Activated CD8-positive, alpha-beta T cell treated with anti-CD3 and anti-CD28 coated beads for 36 hours (primary cell): Measurements from ENCODE around the gene FAM193A. TPM values are rescaled to one million over a fixed set of nuclear protein-coding genes. Genes with fewer than 3 reads are reported as not detected.

ENCODE experiments used
- ATAC-seq: fragments of 200-7000 bp; cut with Tn5 transposase; one replicate; pipeline ENCODE4 v1.10.0; 2021; ENCODE audit warnings: mild to moderate bottlenecking, moderate library complexity
- CTCF ChIA-PET: fragments of 350-600 bp; sonication (Branson Sonifier 250); formaldehyde crosslinking; loops from one replicate; lab custom pipeline; 2021; ENCODE audit warnings: antibody characterized with exemption; lab: Charles Lee
- POLR2A ChIA-PET: fragments of 350-600 bp; sonication (Branson Sonifier 250); formaldehyde crosslinking; loops from one replicate; lab custom pipeline; 2021; ENCODE audit warnings: antibody characterized with exemption; lab: Charles Lee
- DNase-seq: peaks from one replicate; pipeline ENCODE4 v3.0.0-alpha.2; 2020
- H3K27ac Mint-ChIP-seq: one replicate; pipeline ENCODE4 v1.8.0; 2021; ENCODE audit warnings: mild to moderate bottlenecking, mixed read lengths
- H3K27me3 Mint-ChIP-seq: one replicate; pipeline ENCODE4 v1.8.0; 2021; ENCODE audit warnings: mixed read lengths
- H3K36me3 Mint-ChIP-seq: one replicate; pipeline ENCODE4 v1.8.0; 2021; ENCODE audit warnings: low read depth, mixed read lengths
- H3K4me1 Mint-ChIP-seq: one replicate; pipeline ENCODE4 v1.8.0; 2021; ENCODE audit warnings: low read depth, mixed read lengths
- H3K4me3 Mint-ChIP-seq: one replicate; pipeline ENCODE4 v1.8.0; 2021; ENCODE audit warnings: mild to moderate bottlenecking, moderate library complexity, mixed read lengths
- H3K9me3 Mint-ChIP-seq: one replicate; pipeline ENCODE4 v1.8.0; 2021; ENCODE audit warnings: mixed read lengths
- intact Hi-C: fragments of 100-400 bp; cut with micrococcal nuclease; formaldehyde crosslinking; loops from one replicate; pipeline ENCODE4 v1.10.0; 2022
- total RNA-seq, 2 experiments: library from RNA; stranded (reverse); gene quantifications; one replicate each; pipeline ENCODE4 v1.2.3, GENCODE V29; 2021
- TF ChIP-seq, protein P1 (sequence below): fragments of 200-600 bp; IDR thresholded peaks from one replicate; pipeline ENCODE4 v1.8.0; 2022; ENCODE audit warnings: antibody characterized with exemption, mild to moderate bottlenecking

FAM193A gene
- total RNA-seq, 2 experiments from 2014 or later, result 22.4 to 22.9 TPM

DNA sequence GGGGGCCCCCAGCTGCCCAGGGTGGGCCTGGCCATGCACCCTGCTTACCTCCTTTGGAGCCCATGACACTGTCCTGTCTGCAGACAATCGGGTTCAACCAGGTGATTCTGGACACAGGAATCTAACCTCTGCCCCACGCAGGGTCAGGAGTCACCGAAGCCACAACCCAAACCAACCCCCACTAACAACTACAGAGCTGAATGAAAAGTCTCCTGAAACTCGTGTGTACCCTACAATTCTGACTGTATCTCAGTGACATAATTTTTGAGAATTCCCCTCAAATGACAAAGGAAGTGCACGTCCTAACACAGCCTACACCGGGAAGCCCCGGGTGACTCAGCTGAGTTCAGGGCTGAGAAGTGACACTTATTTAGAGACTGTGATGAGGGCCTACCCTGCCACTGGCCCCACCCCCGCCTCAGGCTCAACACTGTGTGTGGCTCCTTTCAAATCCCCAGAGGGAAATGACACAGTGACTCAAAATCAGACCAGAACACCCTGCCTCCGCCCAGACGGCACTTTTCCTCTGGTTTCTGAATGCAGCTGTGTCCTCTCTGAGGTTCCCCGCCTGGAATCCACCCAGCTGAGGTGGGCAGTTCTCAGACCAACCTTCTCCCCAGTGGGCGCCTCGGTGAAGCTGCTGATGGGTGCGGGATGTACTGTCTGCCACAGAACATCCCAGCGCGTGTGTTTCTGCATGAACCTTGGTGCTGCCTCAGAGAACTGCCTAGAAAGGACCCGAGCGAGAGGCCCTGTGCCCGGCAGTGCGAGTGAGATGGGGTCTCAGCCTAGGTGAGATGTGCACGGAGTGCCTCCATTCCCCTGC lies 209.7 kb downstream of the FAM193A start:
- H3K27ac Mint-ChIP-seq, result peak overlapping the region; percentile 86
- peak overlapping the region; percentile 52 for H3K4me3 Mint-ChIP-seq
- DNase-seq (peak; percentile 99), ATAC-seq (peak; percentile 99)
- intact Hi-C loops, result loop anchor here (5.0 kb wide), 1 partner anchor 191 kb away; no protein-coding TSS in a partner anchor
- ChIA-PET POLR2A (interaction anchor here (0.6 to 2.6 kb wide), 16 partner anchors 10 to 333 kb away, joined by 3 to 13 read pairs (median 4); partner anchors contain the start of gene TNIP2), CTCF (interaction anchor here (1.0 to 2.1 kb wide), 5 partner anchors 10 to 232 kb away, joined by 3 to 6 read pairs (median 3); partner anchors contain the start of gene TNIP2)
- H3K27me3 Mint-ChIP-seq, result no peaks in the 10 kb centered on the region
- no peaks in the 10 kb centered on the region for H3K9me3 Mint-ChIP-seq
- peaks cover 52% of the 10 kb centered on the region for H3K4me1 Mint-ChIP-seq
- TF ChIP-seq, protein P1, sequence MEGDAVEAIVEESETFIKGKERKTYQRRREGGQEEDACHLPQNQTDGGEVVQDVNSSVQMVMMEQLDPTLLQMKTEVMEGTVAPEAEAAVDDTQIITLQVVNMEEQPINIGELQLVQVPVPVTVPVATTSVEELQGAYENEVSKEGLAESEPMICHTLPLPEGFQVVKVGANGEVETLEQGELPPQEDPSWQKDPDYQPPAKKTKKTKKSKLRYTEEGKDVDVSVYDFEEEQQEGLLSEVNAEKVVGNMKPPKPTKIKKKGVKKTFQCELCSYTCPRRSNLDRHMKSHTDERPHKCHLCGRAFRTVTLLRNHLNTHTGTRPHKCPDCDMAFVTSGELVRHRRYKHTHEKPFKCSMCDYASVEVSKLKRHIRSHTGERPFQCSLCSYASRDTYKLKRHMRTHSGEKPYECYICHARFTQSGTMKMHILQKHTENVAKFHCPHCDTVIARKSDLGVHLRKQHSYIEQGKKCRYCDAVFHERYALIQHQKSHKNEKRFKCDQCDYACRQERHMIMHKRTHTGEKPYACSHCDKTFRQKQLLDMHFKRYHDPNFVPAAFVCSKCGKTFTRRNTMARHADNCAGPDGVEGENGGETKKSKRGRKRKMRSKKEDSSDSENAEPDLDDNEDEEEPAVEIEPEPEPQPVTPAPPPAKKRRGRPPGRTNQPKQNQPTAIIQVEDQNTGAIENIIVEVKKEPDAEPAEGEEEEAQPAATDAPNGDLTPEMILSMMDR, result no peak
- H3K36me3 Mint-ChIP-seq, result peaks cover 43% of the 10 kb centered on the region

DNA sequence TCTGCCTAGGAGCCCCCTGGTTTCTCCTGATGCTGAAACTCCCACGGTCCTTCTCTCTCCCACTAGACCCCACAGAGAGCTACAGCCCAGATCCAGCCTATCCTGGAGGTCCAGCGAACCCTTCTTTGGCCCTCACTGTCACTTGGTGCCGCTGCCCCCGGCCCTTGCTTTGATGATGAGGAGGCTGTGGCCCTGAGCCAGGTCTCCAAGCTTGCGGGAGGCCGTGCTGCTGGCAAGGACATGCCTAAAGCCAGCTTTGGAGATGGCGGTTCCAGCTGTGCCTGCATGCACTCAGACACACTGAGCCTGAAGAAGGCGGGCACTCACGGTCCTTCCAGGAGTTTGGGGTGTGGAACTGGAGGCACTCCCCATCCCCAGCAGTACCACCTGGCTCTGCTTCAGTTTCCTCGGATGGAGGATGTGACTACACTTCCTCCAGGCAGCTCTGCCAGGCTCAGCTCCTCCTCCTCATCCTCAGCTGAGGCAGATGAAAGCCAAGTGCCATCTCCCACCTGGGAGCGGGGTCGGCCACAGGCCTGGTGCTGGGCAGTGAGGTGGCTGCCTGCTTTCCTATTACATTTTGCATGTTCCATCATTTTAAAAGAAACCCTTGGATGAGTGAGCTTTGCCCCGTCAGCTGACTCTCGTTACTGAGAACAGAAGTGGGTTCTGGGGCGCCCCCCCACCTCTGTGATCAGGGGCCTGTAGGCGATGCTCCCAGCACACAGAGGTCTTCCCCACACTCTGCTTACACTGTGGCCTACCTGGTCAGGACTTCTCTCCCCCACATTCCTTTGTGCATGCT lies 210.6 kb downstream of the FAM193A start:
- peaks cover 52% of the 10 kb centered on the region for H3K4me1 Mint-ChIP-seq
- intact Hi-C loops, result loop anchor here (5.0 kb wide), 1 partner anchor 190 kb away; no protein-coding TSS in a partner anchor
- H3K27me3 Mint-ChIP-seq, result no peaks in the 10 kb centered on the region
- ATAC-seq, result no peak
- peak overlapping the region; percentile 86 for H3K27ac Mint-ChIP-seq
- H3K4me3 Mint-ChIP-seq, result peak overlapping the region; percentile 52
- H3K36me3 Mint-ChIP-seq, result peaks cover 41% of the 10 kb centered on the region
- POLR2A ChIA-PET, result interaction anchor here (0.7 to 2.6 kb wide), 9 partner anchors 9 to 215 kb away, joined by 3 to 13 read pairs (median 5); partner anchors contain the start of gene TNIP2
- CTCF ChIA-PET, result interaction anchor here (1.3 to 2.1 kb wide), 4 partner anchors 9 to 231 kb away, joined by 3 to 7 read pairs (median 6); partner anchors contain the start of gene TNIP2
- no peaks in the 10 kb centered on the region for H3K9me3 Mint-ChIP-seq
- DNase-seq, result no peak
- TF ChIP-seq, protein P1, result no peak

DNA sequence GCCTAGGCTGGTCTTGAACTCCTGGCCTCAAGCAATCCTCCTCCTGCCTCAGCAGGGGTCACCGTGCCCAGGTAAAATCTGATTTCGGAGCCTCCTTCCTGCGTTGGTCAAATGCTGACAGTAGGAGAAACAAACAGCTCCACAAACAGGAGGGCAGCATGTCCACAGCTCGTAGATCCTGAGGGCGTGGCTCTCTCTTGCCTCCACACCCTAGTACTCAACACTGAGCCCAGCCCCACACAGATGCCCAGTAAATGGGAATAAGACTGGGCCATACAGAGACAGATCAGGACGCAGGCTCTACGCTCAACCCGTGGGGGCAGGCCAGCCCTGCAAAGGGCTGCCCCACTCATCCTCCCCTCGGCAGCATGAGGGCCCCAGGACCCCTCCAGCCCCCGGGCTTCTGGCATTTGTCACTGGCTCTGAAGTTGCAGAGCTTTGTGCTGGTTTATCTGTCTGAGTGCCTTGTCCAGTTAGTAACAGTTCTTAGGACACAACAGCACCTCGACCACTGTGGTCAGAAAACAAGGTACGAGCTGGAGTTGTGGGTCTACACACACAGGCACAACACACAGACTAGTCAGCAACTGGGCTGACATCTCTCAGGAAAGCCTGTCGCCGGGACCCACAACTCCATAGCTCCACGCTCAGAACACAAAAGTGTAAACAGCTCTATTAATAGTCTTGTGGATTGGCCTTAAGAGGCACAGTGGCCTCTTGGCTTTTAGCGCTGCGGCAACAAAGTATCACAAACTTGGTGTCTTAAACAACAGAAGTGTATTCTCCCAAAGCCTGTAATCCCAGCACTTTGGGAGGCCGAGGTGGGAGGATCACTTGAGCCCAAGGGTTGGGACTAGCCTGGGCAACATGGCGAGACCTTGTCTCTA lies 214.5 kb downstream of the FAM193A start:
- CTCF ChIA-PET, result interaction anchor here (1.0 to 1.1 kb wide), 2 partner anchors 78 to 203 kb away, joined by 3 read pairs; no protein-coding TSS in a partner anchor
- H3K4me1 Mint-ChIP-seq, result peaks cover 56% of the 10 kb centered on the region
- intact Hi-C loops, result no loop called here

DNA sequence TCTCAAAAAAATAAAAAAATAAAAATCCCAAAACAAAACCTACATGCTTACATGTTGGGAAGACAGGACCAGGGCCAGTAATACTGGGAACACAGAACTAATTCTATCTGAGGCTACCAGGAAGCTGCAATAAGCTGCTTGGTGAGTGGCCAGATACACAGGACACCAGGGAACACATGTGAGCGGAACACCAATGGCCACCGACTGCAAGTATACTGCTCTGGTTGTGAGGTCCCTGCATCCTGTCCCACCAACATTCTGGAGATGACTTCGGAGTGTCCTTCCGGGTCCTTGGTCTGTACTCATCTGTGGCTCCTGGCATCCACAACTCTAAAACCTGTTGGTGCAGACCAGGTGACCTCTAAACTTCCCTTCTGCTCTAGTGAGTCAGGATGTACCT lies 217.0 kb downstream of the FAM193A start:
- TF ChIP-seq, protein P1, result no peak
- ATAC-seq, result no peak
- Mint-ChIP-seq H3K4me1 (peaks cover 39% of the 10 kb centered on the region), H3K36me3 (peaks cover 2% of the 10 kb centered on the region), H3K4me3 (no peak overlapping the region), H3K9me3 (no peaks in the 10 kb centered on the region), H3K27ac (no peak overlapping the region), H3K27me3 (no peaks in the 10 kb centered on the region)
- intact Hi-C loops, result no loop called here
- ChIA-PET POLR2A (no interaction called here), CTCF (no interaction called here)
- DNase-seq, result no peak

More for the DNA sequence above, 214.5 kb downstream of the FAM193A start:
- Mint-ChIP-seq H3K4me3 (no peak overlapping the region), H3K27ac (peak overlapping the region; percentile 3), H3K36me3 (peaks cover 21% of the 10 kb centered on the region), H3K9me3 (no peaks in the 10 kb centered on the region), H3K27me3 (no peaks in the 10 kb centered on the region)
- POLR2A ChIA-PET, result interaction anchor here (1.3 to 1.4 kb wide), 2 partner anchors 9 to 62 kb away, joined by 3 read pairs; no protein-coding TSS in a partner anchor
- TF ChIP-seq, protein P1, result no peak
- DNase-seq, result no peak
- ATAC-seq, result no peak
